Left lung (tissue), 10 donors: ENCODE measurements around the gene ABCA6. TPM values are rescaled to one million over a fixed set of nuclear protein-coding genes. Genes with fewer than 3 reads are reported as not detected.
"Not testable (repeated sequence)": the region's sequence is repeated elsewhere in the genome, so short reads cannot be mapped to it uniquely, and the experiment has no call there.

Experiments used
- ATAC-seq: fragments of 200-7000 bp; cut with Tn5 transposase; one replicate; pipeline ENCODE4 v1.9.1; 2020; ENCODE audit warnings: moderate library complexity
- DNase-seq, 4 donors: peaks; one replicate each; pipeline ENCODE4 v3.0.0-alpha.2; 2013 to 2020
- H3K27ac ChIP-seq, 2 donors: fragments of 200-600 bp; sonication (generic) in 1 of 2; one replicate each; pipeline versions ENCODE4 v1.5.0 to v1.8.0; 2020 to 2021
- H3K27me3 ChIP-seq, 2 donors: fragments of 200-600 bp; sonication (generic) in 1 of 2; one replicate each; pipeline versions ENCODE4 v1.5.0 to v1.8.0; 2020 to 2021
- H3K36me3 ChIP-seq, 2 donors: fragments of 200-600 bp; sonication (generic) in 1 of 2; one replicate each; pipeline versions ENCODE4 v1.5.0 to v1.8.0; 2020 to 2021
- H3K4me1 ChIP-seq, 2 donors: fragments of 200-600 bp; one replicate each; pipeline ENCODE4 v1.8.0; 2021
- H3K4me3 ChIP-seq, 2 donors: fragments of 200-600 bp; sonication (generic) in 1 of 2; one replicate each; pipeline versions ENCODE4 v1.5.0 to v1.8.0; 2020 to 2021; ENCODE audit warnings: mild to moderate bottlenecking in 1 of 2
- H3K9me3 ChIP-seq, 2 donors: fragments of 200-600 bp; sonication (generic) in 1 of 2; one replicate each; pipeline versions ENCODE4 v1.5.0 to v1.8.0; 2020 to 2021
- intact Hi-C, 2 donors: fragments of 100-400 bp; cut with DNase I; formaldehyde crosslinking; loops; one replicate each; pipeline versions ENCODE4 v1.11.2 to v1.14.2; 2022
- polyA plus RNA-seq, 6 donors: library from polyadenylated mRNA; unstranded; fragments of 120-200 nt; gene quantifications; one replicate each; pipeline ENCODE4 v1.2.1, GENCODE V29; 2013; ENCODE audit not compliant: insufficient read length in 6 of 6
- total RNA-seq, 2 donors: library from RNA; stranded (reverse); fragmentation: NEBNext Ultra II Directional; extraction: Animal tissue kit (Norgen Biotek cat#: 25700); gene quantifications; one replicate each; pipeline ENCODE4 v1.2.1, GENCODE V29; 2021
- TF ChIP-seq, protein P1 (sequence below), 2 donors: fragments of 200-600 bp; sonication (generic) in 1 of 2; IDR thresholded peaks; one replicate each; pipeline versions ENCODE4 v1.5.0 to v1.8.0; 2021; ENCODE audit warnings: antibody characterized with exemption in 2 of 2
- donor health status: DM: no; HTN: yes; CAD: no.
- donor health status: DM: no; HTN: no; CAD: no.

The ABCA6 gene
- total and polyA plus RNA-seq, 8 donors = 12.4 to 60.7 (median 32.8) TPM

DNA sequence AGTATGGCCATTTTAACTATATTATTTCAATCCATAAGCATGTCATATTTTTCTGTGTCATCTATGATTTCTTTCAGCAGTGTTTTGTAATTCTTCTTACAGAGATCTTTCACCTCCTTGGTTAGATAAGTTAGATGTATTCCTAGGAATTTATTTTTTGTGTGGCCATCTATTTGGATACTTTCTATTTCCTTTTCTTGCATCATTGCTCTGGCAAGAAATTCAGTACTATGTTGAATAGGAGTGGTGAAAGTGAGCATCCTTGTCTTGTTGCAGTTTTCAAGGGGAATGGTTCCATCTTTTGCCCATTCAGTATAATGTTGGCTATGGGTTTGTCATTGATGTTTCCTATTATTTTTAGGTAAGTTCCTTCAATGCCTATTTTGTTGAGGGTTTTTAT, 65.9 kb downstream of the ABCA6 start:
- no peaks in the 10 kb centered on the region for H3K27me3 ChIP-seq
- no peaks in the 10 kb centered on the region for H3K9me3 ChIP-seq
- H3K36me3 ChIP-seq = no peaks in the 10 kb centered on the region
- no peak for DNase-seq
- H3K4me3 ChIP-seq = no peak overlapping the region
- H3K4me1 ChIP-seq = no peaks in the 10 kb centered on the region
- TF ChIP-seq, protein P1, sequence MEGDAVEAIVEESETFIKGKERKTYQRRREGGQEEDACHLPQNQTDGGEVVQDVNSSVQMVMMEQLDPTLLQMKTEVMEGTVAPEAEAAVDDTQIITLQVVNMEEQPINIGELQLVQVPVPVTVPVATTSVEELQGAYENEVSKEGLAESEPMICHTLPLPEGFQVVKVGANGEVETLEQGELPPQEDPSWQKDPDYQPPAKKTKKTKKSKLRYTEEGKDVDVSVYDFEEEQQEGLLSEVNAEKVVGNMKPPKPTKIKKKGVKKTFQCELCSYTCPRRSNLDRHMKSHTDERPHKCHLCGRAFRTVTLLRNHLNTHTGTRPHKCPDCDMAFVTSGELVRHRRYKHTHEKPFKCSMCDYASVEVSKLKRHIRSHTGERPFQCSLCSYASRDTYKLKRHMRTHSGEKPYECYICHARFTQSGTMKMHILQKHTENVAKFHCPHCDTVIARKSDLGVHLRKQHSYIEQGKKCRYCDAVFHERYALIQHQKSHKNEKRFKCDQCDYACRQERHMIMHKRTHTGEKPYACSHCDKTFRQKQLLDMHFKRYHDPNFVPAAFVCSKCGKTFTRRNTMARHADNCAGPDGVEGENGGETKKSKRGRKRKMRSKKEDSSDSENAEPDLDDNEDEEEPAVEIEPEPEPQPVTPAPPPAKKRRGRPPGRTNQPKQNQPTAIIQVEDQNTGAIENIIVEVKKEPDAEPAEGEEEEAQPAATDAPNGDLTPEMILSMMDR (IDR thresholded peaks at IDR 0.05) = no peak
- H3K27ac ChIP-seq = no peak overlapping the region
- intact Hi-C loops = no loop called here
- ATAC-seq = no peak

DNA sequence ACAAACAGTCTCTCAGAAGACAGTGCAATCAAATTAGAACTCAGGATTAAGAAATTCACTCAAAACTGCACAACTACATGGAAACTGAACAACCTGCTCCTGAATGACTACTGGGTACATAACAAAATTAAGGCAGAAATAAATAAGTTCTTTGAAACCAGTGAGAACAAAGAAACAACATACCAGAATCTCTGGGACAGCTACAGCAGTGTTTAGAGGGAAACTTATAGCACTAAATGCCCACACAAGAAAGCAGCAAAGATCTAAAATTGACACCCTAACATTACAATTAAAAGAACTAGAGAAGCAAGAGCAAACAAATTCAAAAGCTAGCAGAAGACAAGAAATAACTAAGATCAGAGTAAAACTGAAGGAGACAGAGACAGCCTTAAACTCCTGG, 68.3 kb downstream of the ABCA6 start:
- H3K27ac ChIP-seq, H3K9me3 ChIP-seq, intact Hi-C loops, H3K4me1 ChIP-seq, H3K36me3 ChIP-seq, H3K27me3 ChIP-seq, ATAC-seq, H3K4me3 ChIP-seq, DNase-seq: not testable (repeated sequence)

GRCh38 chr17:69072803-69073256, 68.9 kb downstream of the ABCA6 start:
- H3K4me1 ChIP-seq, H3K9me3 ChIP-seq, H3K27ac ChIP-seq, ATAC-seq, H3K27me3 ChIP-seq, intact Hi-C loops, H3K36me3 ChIP-seq, DNase-seq, H3K4me3 ChIP-seq: not testable (repeated sequence)

GRCh38 chr17:69071233-69071586, 70.5 kb downstream of the ABCA6 start:
- ATAC-seq, H3K9me3 ChIP-seq, H3K27me3 ChIP-seq, H3K36me3 ChIP-seq, H3K27ac ChIP-seq, intact Hi-C loops, DNase-seq, H3K4me1 ChIP-seq, H3K4me3 ChIP-seq: not testable (repeated sequence)

DNA sequence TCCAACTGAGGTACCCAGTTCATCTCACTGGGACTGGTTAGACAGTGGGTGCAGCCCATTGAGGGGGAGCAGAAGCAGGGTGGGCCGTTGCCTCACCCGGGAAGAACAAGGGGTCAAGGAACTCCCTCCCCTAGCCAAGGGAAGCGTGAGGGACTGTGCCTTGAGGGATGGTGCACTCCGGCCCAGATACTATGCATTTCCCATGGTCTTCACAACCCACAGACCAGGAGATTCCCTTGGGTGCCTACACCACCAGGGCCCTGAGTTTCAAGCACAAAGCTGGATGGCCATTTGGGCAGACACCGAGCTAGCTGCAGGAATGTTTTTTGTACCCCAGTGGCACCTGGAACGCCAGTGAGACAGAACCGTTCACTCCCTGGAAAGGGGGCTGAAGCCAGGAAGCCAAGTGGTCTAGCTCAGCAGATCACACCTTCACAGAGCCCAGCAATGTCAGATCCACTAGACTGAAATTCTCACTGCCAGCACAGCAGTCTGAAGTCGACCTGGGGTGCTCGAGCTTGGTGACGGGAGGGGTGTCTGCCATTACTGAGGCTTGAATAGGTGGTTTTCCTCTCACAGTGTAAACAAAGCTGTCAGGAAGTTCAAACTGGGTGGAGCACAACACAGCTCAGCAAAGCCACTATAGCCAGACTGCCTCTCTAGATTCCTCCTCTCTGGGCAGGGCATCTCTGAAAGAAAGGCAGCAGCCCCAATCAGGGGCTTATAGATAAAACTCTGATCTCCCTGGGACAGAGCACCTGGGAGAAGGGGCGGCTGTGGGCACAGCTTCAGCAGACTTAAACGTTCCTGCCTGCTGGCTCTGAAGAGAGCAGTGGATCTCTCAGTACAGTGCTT, 71.1 kb downstream of the ABCA6 start:
- ATAC-seq, intact Hi-C loops: not testable (repeated sequence)

GRCh38 chr17:69069226-69069750, 72.4 kb downstream of the ABCA6 start:
- Histone ChIP-seq H3K4me3 (no peak overlapping the region), H3K4me1 (peaks cover 0 to under 1% of the 10 kb centered on the region in 2 donors), H3K27ac (no peak overlapping the region), H3K27me3 (no peaks in the 10 kb centered on the region), H3K36me3 (no peaks in the 10 kb centered on the region), H3K9me3 (no peaks in the 10 kb centered on the region)
- TF ChIP-seq, protein P1 (IDR thresholded peaks at IDR 0.05) = no peak
- DNase-seq (no peak), ATAC-seq (no peak)
- intact Hi-C loops = no loop called here

More for the DNA sequence above, 71.1 kb downstream of the ABCA6 start:
- H3K27ac ChIP-seq, H3K4me3 ChIP-seq, DNase-seq, H3K27me3 ChIP-seq, H3K36me3 ChIP-seq, H3K4me1 ChIP-seq, H3K9me3 ChIP-seq: not testable (repeated sequence)

DNA sequence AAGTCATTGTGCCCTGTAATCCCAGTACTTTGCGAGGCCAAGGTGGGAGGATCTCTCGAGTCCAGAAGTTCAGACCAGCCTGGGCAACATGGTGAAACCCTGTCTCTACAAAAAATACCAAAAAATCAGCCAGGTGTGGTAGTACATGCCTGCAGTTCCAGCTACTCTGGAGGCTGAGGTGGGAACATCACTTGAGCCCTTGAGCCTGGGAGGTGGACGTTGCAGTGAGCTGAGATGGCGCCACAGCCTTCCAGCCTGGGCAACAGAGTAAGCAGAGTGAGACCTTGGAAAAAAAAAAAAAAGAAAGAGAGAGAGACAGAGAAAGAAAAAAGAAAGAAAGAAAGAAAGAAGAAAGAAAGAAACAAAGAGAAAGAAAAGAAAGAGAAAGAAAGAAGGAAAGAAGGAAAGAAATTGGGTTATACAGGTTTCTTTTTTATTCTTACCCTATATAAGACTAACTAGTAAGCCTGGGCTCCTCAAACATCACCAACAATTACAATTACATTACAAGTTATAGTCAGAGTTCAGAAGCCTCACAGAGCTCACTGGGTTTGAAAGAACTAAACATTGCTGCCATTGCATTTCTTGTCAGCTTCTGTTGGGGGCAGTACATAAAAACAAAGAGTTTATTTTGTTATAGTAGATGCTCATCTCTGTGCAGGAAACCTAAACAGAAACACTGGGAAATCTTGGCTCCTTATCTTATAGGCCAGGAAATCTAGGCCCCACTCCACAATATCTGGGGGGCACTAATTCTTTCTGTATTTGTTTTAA, 74.2 kb downstream of the ABCA6 start:
- H3K4me1 ChIP-seq = peaks cover 0 to 11% of the 10 kb centered on the region in 2 donors
- TF ChIP-seq, protein P1 (IDR thresholded peaks at IDR 0.05) = no peak
- DNase-seq (no peak), ATAC-seq (no peak)
- H3K27me3 ChIP-seq = no peaks in the 10 kb centered on the region
- no peaks in the 10 kb centered on the region for H3K9me3 ChIP-seq
- H3K27ac ChIP-seq = no peak overlapping the region
- no peaks in the 10 kb centered on the region for H3K36me3 ChIP-seq
- no peak overlapping the region for H3K4me3 ChIP-seq
- intact Hi-C loops = no loop called here
